DND-41 (cell line): ENCODE results near the gene TRAP1.

Source experiments
- EZH2 ChIP-seq: IDR thresholded peaks from 3 replicates; pipeline ENCODE4 v1.6.1; 2012; ENCODE audit warnings: borderline replicate concordance, low read depth, mild to moderate bottlenecking, moderate library complexity, low read length, inconsistent platforms; ENCODE audit not compliant: severe bottlenecking
- TF ChIP-seq, protein P1 (sequence below): IDR thresholded peaks from 2 replicates; pipeline ENCODE4 v1.5.1; 2012; ENCODE audit warnings: borderline replicate concordance, low read length, moderate library complexity, mild to moderate bottlenecking; ENCODE audit not compliant: poor library complexity, severe bottlenecking; ENCODE audit errors: extremely low read depth

DNA sequence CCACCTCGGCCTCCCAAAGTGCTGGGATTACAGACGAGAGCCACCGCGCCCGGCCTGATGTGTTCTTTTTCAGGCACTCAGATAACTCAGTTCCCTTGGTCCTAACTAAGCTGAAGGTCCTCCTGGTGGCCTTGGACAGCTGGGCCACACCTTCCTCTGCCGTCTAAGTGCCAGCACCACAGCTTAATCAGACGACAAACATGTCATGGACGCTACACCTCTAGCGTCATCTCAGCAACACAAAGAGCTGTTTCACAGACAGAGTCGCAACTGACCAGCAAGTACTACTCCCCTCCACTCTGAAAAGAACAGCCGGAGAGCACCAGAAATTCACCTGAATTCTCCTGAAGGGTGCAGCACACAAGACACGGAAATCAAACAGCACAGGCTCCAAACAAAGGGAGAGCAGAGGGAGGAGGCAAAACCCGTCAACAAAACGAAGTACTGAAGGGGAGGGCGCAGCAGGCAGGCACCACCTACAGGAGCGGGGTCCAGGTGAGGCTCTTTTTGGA is 4.4 kb downstream of the TRAP1 start:
- TF ChIP-seq, protein P1, sequence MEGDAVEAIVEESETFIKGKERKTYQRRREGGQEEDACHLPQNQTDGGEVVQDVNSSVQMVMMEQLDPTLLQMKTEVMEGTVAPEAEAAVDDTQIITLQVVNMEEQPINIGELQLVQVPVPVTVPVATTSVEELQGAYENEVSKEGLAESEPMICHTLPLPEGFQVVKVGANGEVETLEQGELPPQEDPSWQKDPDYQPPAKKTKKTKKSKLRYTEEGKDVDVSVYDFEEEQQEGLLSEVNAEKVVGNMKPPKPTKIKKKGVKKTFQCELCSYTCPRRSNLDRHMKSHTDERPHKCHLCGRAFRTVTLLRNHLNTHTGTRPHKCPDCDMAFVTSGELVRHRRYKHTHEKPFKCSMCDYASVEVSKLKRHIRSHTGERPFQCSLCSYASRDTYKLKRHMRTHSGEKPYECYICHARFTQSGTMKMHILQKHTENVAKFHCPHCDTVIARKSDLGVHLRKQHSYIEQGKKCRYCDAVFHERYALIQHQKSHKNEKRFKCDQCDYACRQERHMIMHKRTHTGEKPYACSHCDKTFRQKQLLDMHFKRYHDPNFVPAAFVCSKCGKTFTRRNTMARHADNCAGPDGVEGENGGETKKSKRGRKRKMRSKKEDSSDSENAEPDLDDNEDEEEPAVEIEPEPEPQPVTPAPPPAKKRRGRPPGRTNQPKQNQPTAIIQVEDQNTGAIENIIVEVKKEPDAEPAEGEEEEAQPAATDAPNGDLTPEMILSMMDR: no peak
- TF ChIP-seq EZH2: no peak
